ENCODE measurements around the gene CCNQ. TPM values are rescaled to one million over a fixed set of nuclear protein-coding genes. Genes with fewer than 3 reads are reported as not detected.

Gene CCNQ
- total RNA-seq, 5 donors from 2014 or later (not counting 1 experiment from before 2014, with no cell fraction given) = 12.5 to 29.8 (median 25.5) TPM

- peaks cover 0 to 5% (median 5%) of the 10 kb centered on the region in 3 donors for H3K9me3 Mint-ChIP-seq
- WGBS (ENCODE audit: insufficient coverage) = 84% methylated on average over 5 of the region's 15 CpGs
- H3K36me3 Mint-ChIP-seq = peaks cover 4% of the 10 kb centered on the region
- Histone ChIP-seq H3K4me1 (ENCODE audit: control insufficient read depth in 1 of 2, extremely low read depth in 1 of 2, insufficient read depth in 2 of 2, low read length in 2 of 2) (no peaks in the 10 kb centered on the region), H3K9me3 (no peaks in the 10 kb centered on the region), H3K4me3 (ENCODE audit: control insufficient read depth in 1 of 2, extremely low read depth in 1 of 2, low read length in 1 of 2) (no peak overlapping the region), H3K27me3 (replicated peaks in 1 of 2; ENCODE audit: control insufficient read depth in 2 of 2, extremely low read depth in 1 of 2, insufficient read depth in 2 of 2, low read length in 1 of 2) (peaks cover 0 to 8% of the 10 kb centered on the region in 2 experiments), H3K36me3 (ENCODE audit: control insufficient read depth in 2 of 2, extremely low read depth in 1 of 2, insufficient read depth in 1 of 2, low read length in 1 of 2) (no peaks in the 10 kb centered on the region), H3K27ac (ENCODE audit: low read length) (no peak overlapping the region)
- peaks cover 0 to 15% of the 10 kb centered on the region in 2 donors for H3K27me3 Mint-ChIP-seq
- DNase-seq (no peak), ATAC-seq (replicated peaks in 1 of 4) (no peak)
- CTCF ChIA-PET = no interaction called here
- POLR2A ChIA-PET = no interaction called here
- H3K4me3 Mint-ChIP-seq = no peak overlapping the region
- no peaks in the 10 kb centered on the region for H3K4me1 Mint-ChIP-seq
- H3K27ac Mint-ChIP-seq = no peak overlapping the region
Measured at GRCh38 chrX:153633607-153634180, 34.8 kb upstream of the CCNQ start.

GRCh38 chrX:153633048-153633447 lies 34.1 kb upstream of the CCNQ start:
- Mint-ChIP-seq H3K36me3 (peaks cover 4% of the 10 kb centered on the region), H3K4me1 (no peaks in the 10 kb centered on the region), H3K27ac (no peak overlapping the region), H3K27me3 (peaks cover 0 to 15% of the 10 kb centered on the region in 2 donors), H3K4me3 (no peak overlapping the region), H3K9me3 (peaks cover 0 to 5% (median 5%) of the 10 kb centered on the region in 3 donors)
- Histone ChIP-seq H3K9me3 (no peaks in the 10 kb centered on the region), H3K27ac (ENCODE audit: low read length) (no peak overlapping the region), H3K4me1 (ENCODE audit: control insufficient read depth in 1 of 2, extremely low read depth in 1 of 2, insufficient read depth in 2 of 2, low read length in 2 of 2) (no peaks in the 10 kb centered on the region), H3K27me3 (replicated peaks in 1 of 2; ENCODE audit: control insufficient read depth in 2 of 2, extremely low read depth in 1 of 2, insufficient read depth in 2 of 2, low read length in 1 of 2) (peaks cover 0 to 4% of the 10 kb centered on the region in 2 experiments), H3K36me3 (ENCODE audit: control insufficient read depth in 2 of 2, extremely low read depth in 1 of 2, insufficient read depth in 1 of 2, low read length in 1 of 2) (no peaks in the 10 kb centered on the region), H3K4me3 (ENCODE audit: control insufficient read depth in 1 of 2, extremely low read depth in 1 of 2, low read length in 1 of 2) (no peak overlapping the region)
- CTCF ChIA-PET = no interaction called here
- peak in 1 of 35 experiments; percentile 2 for DNase-seq
- 83% methylated on average over 7 of the region's 14 CpGs for WGBS (ENCODE audit: insufficient coverage)
- POLR2A ChIA-PET = no interaction called here
- ATAC-seq (replicated peaks in 1 of 4) = no peak

GRCh38 chrX:153632595-153632946 lies 33.6 kb upstream of the CCNQ start:
- H3K27me3 ChIP-seq (replicated peaks in 1 of 2; ENCODE audit: control insufficient read depth in 2 of 2, extremely low read depth in 1 of 2, insufficient read depth in 2 of 2, low read length in 1 of 2) = no peaks in the 10 kb centered on the region
- Mint-ChIP-seq H3K9me3 (peaks cover 0 to 5% (median 5%) of the 10 kb centered on the region in 3 donors), H3K36me3 (peaks cover 4% of the 10 kb centered on the region), H3K27ac (no peak overlapping the region), H3K27me3 (peaks cover 0 to 15% of the 10 kb centered on the region in 2 donors), H3K4me3 (no peak overlapping the region), H3K4me1 (no peaks in the 10 kb centered on the region)
- DNase-seq (no peak), ATAC-seq (replicated peaks in 1 of 4) (no peak)
- ChIA-PET CTCF (no interaction called here), POLR2A (no interaction called here)
- no peak overlapping the region for H3K4me3 ChIP-seq (ENCODE audit: control insufficient read depth in 1 of 2, extremely low read depth in 1 of 2, low read length in 1 of 2)
- WGBS (ENCODE audit: insufficient coverage) = 67% methylated on average over 1 of the region's 7 CpGs
- H3K4me1 ChIP-seq (ENCODE audit: control insufficient read depth in 1 of 2, extremely low read depth in 1 of 2, insufficient read depth in 2 of 2, low read length in 2 of 2) = no peaks in the 10 kb centered on the region
- no peaks in the 10 kb centered on the region for H3K36me3 ChIP-seq (ENCODE audit: control insufficient read depth in 2 of 2, extremely low read depth in 1 of 2, insufficient read depth in 1 of 2, low read length in 1 of 2)
- H3K27ac ChIP-seq (ENCODE audit: low read length) = no peak overlapping the region
- H3K9me3 ChIP-seq = no peaks in the 10 kb centered on the region

DNA sequence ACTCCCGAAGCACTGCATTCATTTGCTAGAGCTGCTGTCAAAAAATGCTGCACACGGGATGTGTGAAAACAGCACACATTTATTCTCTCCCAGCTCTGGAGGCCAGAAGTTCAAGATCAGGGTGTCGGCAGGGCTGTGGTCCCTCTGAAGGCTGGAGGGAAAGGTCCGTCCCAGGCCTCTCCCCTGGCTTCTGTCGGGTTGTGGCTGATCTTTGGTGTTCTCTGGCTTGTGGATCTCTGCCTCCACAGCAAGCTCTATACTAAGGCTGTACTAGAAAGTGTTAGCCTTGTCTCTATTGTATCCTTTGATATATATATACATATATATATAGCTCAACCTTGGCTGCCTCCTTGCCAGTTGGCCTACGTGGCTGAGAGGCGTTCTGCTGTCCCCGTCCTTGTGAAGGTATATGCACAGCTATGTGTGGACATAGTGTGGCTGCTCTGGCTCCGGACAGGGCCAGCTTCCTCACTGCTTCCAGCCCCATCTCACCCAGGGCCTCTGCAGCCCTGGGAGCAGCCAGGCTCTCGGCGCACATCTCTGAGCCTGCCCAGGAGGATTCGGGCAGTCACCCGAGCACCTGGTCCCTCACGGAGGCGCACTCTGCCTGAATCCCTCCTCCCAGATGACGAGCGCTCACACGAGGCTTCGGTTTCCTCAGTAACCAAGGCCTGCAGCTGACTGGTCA lies 33.1 kb upstream of the CCNQ start:
- Mint-ChIP-seq H3K27ac (no peak overlapping the region), H3K9me3 (peaks cover 0 to 5% (median 5%) of the 10 kb centered on the region in 3 donors), H3K27me3 (peaks cover 0 to 15% of the 10 kb centered on the region in 2 donors), H3K4me1 (no peaks in the 10 kb centered on the region), H3K36me3 (peaks cover 4% of the 10 kb centered on the region), H3K4me3 (no peak overlapping the region)
- POLR2A ChIA-PET = no interaction called here
- Histone ChIP-seq H3K4me3 (ENCODE audit: control insufficient read depth in 1 of 2, extremely low read depth in 1 of 2, low read length in 1 of 2) (no peak overlapping the region), H3K36me3 (ENCODE audit: control insufficient read depth in 2 of 2, extremely low read depth in 1 of 2, insufficient read depth in 1 of 2, low read length in 1 of 2) (no peaks in the 10 kb centered on the region), H3K27ac (ENCODE audit: low read length) (no peak overlapping the region), H3K4me1 (ENCODE audit: control insufficient read depth in 1 of 2, extremely low read depth in 1 of 2, insufficient read depth in 2 of 2, low read length in 2 of 2) (no peaks in the 10 kb centered on the region), H3K27me3 (replicated peaks in 1 of 2; ENCODE audit: control insufficient read depth in 2 of 2, extremely low read depth in 1 of 2, insufficient read depth in 2 of 2, low read length in 1 of 2) (no peaks in the 10 kb centered on the region), H3K9me3 (no peaks in the 10 kb centered on the region)
- DNase-seq (no peak), ATAC-seq (replicated peaks in 1 of 4) (no peak)
- CTCF ChIA-PET = interaction anchor here in 1 of 2 donors (0.6 kb wide), 1 partner anchor 21 kb away, joined by 3 read pairs; no protein-coding TSS in a partner anchor
- WGBS (ENCODE audit: insufficient coverage) = 92% methylated on average over 8 of the region's 19 CpGs

- H3K4me3 ChIP-seq (ENCODE audit: control insufficient read depth in 1 of 2, extremely low read depth in 1 of 2, low read length in 1 of 2) = no peak overlapping the region
- no peak for ATAC-seq (replicated peaks in 1 of 4)
- H3K27ac ChIP-seq (ENCODE audit: low read length) = no peak overlapping the region
- H3K9me3 Mint-ChIP-seq = peaks cover 0 to 5% (median 5%) of the 10 kb centered on the region in 3 donors
- ChIA-PET POLR2A (no interaction called here), CTCF (no interaction called here)
- H3K27me3 ChIP-seq (replicated peaks in 1 of 2; ENCODE audit: control insufficient read depth in 2 of 2, extremely low read depth in 1 of 2, insufficient read depth in 2 of 2, low read length in 1 of 2) = no peaks in the 10 kb centered on the region
- no peak overlapping the region for H3K4me3 Mint-ChIP-seq
- no peaks in the 10 kb centered on the region for H3K9me3 ChIP-seq
- no peaks in the 10 kb centered on the region for H3K4me1 Mint-ChIP-seq
- DNase-seq = no peak
- 100% methylated on average over 2 of the region's 2 CpGs for WGBS (ENCODE audit: insufficient coverage)
- peaks cover 4% of the 10 kb centered on the region for H3K36me3 Mint-ChIP-seq
- no peaks in the 10 kb centered on the region for H3K36me3 ChIP-seq (ENCODE audit: control insufficient read depth in 2 of 2, extremely low read depth in 1 of 2, insufficient read depth in 1 of 2, low read length in 1 of 2)
- H3K27me3 Mint-ChIP-seq = peaks cover 0 to 15% of the 10 kb centered on the region in 2 donors
- no peaks in the 10 kb centered on the region for H3K4me1 ChIP-seq (ENCODE audit: control insufficient read depth in 1 of 2, extremely low read depth in 1 of 2, insufficient read depth in 2 of 2, low read length in 2 of 2)
- H3K27ac Mint-ChIP-seq = no peak overlapping the region
Measured at GRCh38 chrX:153631346-153631745, 32.4 kb upstream of the CCNQ start.

- no peaks in the 10 kb centered on the region for H3K36me3 ChIP-seq (ENCODE audit: control insufficient read depth in 2 of 2, extremely low read depth in 1 of 2, insufficient read depth in 1 of 2, low read length in 1 of 2)
- peaks cover 4% of the 10 kb centered on the region for H3K36me3 Mint-ChIP-seq
- ChIA-PET POLR2A (no interaction called here), CTCF (no interaction called here)
- DNase-seq (peak in 1 of 35 experiments; percentile 8), ATAC-seq (replicated peaks in 1 of 4) (no peak)
- H3K27me3 Mint-ChIP-seq = peaks cover 2 to 5% of the 10 kb centered on the region in 2 donors
- no CpG with 5 or more reads among the region's 12 CpGs for WGBS (ENCODE audit: insufficient coverage)
- peaks cover 0 to 5% (median 5%) of the 10 kb centered on the region in 3 donors for H3K9me3 Mint-ChIP-seq
- no peaks in the 10 kb centered on the region for H3K4me1 ChIP-seq (ENCODE audit: control insufficient read depth in 1 of 2, extremely low read depth in 1 of 2, insufficient read depth in 2 of 2, low read length in 2 of 2)
- H3K4me3 ChIP-seq (ENCODE audit: control insufficient read depth in 1 of 2, extremely low read depth in 1 of 2, low read length in 1 of 2) = no peak overlapping the region
- no peak overlapping the region for H3K27ac ChIP-seq (ENCODE audit: low read length)
- no peak overlapping the region for H3K27ac Mint-ChIP-seq
- peaks cover 0 to 10% of the 10 kb centered on the region in 2 experiments for H3K27me3 ChIP-seq (replicated peaks in 1 of 2; ENCODE audit: control insufficient read depth in 2 of 2, extremely low read depth in 1 of 2, insufficient read depth in 2 of 2, low read length in 1 of 2)
- H3K9me3 ChIP-seq = no peaks in the 10 kb centered on the region
- no peak overlapping the region for H3K4me3 Mint-ChIP-seq
- no peaks in the 10 kb centered on the region for H3K4me1 Mint-ChIP-seq
Measured at GRCh38 chrX:153628665-153629064, 29.7 kb upstream of the CCNQ start.

Data from T-cell (primary cell).